ENCODE data around the gene ZC3H18.

DNA sequence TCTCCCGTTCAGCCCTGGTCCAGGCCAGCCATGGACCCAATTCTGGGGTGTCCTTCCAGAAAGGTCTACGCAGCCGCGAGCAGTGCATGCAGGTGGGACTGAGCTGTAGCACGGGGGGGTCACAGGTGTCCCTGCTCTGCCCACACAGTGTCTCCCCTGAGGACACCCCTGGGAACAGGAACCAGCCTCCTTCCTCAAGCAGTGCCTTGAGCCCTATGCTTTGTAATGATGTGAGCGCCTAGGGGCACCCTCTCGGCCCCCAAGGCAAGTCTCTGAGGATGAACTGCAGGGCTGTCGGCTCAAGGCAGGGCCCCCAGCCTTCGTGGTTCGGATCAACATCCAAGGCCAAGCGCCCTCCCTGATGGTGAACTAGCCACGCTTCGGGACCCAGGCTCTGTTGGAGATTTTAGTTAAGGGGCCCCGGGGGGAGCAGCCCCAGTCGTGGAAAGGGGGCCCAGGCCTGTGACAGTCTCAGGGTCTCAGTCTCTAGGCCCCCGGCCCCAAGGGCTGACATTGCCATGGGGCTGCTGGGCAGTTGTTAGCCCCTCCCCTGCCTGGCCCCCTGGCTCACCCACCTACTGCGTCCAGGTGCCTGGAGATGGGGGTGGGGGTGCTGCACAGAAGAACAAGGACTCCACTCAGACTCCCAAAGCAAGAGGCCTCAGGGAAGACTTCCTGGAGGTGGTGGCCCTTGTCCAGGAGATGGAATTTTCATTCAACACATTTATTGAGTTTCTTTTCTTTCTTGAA lies 70.5 kb downstream of the ZC3H18 start:
- no peak for TF ChIP-seq GABPA (IDR thresholded peaks at IDR 0.05; ENCODE audit: low read depth)
- no peak for TF ChIP-seq CTCF (IDR thresholded peaks at IDR 0.05; ENCODE audit: insufficient read depth, low read length)
- no peak for TF ChIP-seq REST (IDR thresholded peaks at IDR 0.05; ENCODE audit: insufficient replicate concordance, low read depth)
- TF ChIP-seq POLR2AphosphoS5 (IDR thresholded peaks at IDR 0.05; ENCODE audit: low read depth), result no peak

Measured in HL-60 (cell line).